Measurements from ENCODE around the gene MAP3K2. TPM values are rescaled to one million over a fixed set of nuclear protein-coding genes. Genes with fewer than 3 reads are reported as not detected.

Gene MAP3K2
- total and polyA plus RNA-seq, 8 donors: 24.3 to 84.9 (median 27.3) TPM

DNA sequence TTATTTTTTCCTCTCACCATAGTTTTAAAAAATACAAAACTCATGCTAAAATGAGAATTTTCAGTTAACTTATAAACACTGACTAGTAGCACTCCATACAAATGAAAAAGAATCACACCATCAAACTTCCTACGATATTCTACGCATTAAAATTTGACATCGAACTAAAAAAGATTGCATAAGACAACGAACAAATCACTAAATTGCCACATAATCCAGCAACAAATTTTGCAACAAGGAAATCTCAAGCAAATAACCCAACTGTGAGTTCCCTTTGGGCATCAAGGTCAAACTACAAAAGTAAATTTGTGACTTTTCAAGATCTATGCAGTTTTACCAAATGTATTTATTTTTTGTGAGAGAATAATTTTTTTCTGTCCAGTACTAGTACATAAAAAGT is 1.5 kb downstream of the MAP3K2 start:
- intact Hi-C loops (cut with DNase I): no loop called here
- H3K27ac ChIP-seq: peak overlapping the region; percentile 100
- no peaks in the 10 kb centered on the region for H3K36me3 ChIP-seq
- no peak for ATAC-seq
- no peak for DNase-seq
- peaks cover 12 to 72% of the 10 kb centered on the region in 2 donors for H3K4me1 ChIP-seq
- no peaks in the 10 kb centered on the region for H3K27me3 ChIP-seq
- peak overlapping the region; percentile 83 to 96 for H3K4me3 ChIP-seq
- H3K9me3 ChIP-seq: no peaks in the 10 kb centered on the region
- TF ChIP-seq, protein P1, sequence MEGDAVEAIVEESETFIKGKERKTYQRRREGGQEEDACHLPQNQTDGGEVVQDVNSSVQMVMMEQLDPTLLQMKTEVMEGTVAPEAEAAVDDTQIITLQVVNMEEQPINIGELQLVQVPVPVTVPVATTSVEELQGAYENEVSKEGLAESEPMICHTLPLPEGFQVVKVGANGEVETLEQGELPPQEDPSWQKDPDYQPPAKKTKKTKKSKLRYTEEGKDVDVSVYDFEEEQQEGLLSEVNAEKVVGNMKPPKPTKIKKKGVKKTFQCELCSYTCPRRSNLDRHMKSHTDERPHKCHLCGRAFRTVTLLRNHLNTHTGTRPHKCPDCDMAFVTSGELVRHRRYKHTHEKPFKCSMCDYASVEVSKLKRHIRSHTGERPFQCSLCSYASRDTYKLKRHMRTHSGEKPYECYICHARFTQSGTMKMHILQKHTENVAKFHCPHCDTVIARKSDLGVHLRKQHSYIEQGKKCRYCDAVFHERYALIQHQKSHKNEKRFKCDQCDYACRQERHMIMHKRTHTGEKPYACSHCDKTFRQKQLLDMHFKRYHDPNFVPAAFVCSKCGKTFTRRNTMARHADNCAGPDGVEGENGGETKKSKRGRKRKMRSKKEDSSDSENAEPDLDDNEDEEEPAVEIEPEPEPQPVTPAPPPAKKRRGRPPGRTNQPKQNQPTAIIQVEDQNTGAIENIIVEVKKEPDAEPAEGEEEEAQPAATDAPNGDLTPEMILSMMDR (IDR thresholded peaks at IDR 0.05): no peak

DNA sequence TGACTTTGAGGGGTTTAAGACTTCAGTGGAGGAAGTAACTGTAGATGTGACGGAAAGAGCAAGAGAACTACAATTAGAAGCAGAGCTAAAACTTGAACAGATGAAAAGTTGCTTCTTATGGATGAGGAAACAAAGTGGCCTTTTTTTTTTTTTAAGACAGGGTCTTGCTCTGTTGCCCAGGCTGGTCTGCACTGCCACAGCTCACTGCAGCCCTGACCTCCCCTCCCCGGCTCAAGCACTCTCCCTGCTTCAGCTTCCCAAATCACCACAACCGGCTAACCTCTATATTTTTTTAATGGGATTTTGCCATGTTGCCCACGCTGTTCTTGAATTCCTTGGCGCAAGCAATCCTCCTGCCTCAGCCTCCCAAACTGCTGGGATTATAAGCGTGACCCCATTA is 3.2 kb downstream of the MAP3K2 start:
- Histone ChIP-seq H3K9me3 (no peaks in the 10 kb centered on the region), H3K4me1 (peaks cover 12 to 69% of the 10 kb centered on the region in 2 donors), H3K36me3 (no peaks in the 10 kb centered on the region), H3K4me3 (no peak overlapping the region), H3K27ac (no peak overlapping the region), H3K27me3 (no peaks in the 10 kb centered on the region)
- ATAC-seq: no peak
- intact Hi-C loops (cut with DNase I): no loop called here
- TF ChIP-seq, protein P1 (IDR thresholded peaks at IDR 0.05): no peak
- no peak for DNase-seq

DNA sequence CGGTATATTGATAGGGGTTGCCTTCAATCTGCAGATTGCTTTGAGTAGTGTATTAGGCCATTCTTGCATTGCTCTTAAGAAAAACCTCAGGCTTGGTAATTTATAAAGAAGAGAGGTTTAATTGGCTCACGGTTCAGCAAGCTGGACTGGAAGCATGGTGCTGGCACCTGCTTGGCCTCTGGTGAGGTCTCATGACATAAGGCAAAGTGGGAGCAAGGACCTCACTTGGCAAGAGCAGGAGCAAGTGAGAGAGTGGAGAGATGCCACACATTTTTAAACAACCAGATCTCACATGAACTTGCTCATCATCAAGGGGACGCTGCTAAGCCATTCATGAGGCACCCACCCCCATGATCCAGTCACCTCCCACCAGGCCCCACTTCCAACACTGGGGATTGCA is 4.9 kb downstream of the MAP3K2 start:
- Histone ChIP-seq H3K36me3 (no peaks in the 10 kb centered on the region), H3K4me3 (no peak overlapping the region), H3K27ac (no peak overlapping the region), H3K27me3 (no peaks in the 10 kb centered on the region), H3K9me3 (no peaks in the 10 kb centered on the region), H3K4me1 (peaks cover 5 to 55% of the 10 kb centered on the region in 2 donors)
- TF ChIP-seq, protein P1 (IDR thresholded peaks at IDR 0.05): no peak
- no peak for ATAC-seq
- no peak for DNase-seq
- intact Hi-C loops (cut with DNase I): no loop called here

DNA sequence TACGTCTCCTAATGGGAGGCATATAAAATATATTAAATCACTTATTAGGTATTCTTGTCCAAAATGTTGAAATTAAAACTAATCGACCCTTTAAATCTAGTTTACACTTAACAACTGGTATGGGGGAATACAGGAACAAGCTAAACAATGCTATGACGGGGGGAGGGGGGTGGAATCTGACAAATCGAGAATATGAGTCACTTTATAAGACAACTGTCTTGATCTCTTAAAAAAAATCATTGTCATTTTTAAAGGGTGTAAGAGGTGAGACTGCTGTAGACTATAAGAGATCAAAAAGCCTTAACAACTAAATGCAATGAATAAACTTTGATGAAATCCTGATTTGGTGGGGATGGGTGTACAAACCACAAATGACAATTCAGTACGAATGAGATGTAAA is 6.0 kb downstream of the MAP3K2 start:
- Histone ChIP-seq H3K36me3 (peaks cover 0 to 1% of the 10 kb centered on the region in 2 donors), H3K4me1 (peaks cover 5 to 54% of the 10 kb centered on the region in 2 donors), H3K27ac (no peak overlapping the region), H3K27me3 (no peaks in the 10 kb centered on the region), H3K9me3 (no peaks in the 10 kb centered on the region), H3K4me3 (no peak overlapping the region)
- TF ChIP-seq, protein P1 (IDR thresholded peaks at IDR 0.05): no peak
- ATAC-seq (no peak), DNase-seq (no peak)
- intact Hi-C loops (cut with DNase I): no loop called here

DNA sequence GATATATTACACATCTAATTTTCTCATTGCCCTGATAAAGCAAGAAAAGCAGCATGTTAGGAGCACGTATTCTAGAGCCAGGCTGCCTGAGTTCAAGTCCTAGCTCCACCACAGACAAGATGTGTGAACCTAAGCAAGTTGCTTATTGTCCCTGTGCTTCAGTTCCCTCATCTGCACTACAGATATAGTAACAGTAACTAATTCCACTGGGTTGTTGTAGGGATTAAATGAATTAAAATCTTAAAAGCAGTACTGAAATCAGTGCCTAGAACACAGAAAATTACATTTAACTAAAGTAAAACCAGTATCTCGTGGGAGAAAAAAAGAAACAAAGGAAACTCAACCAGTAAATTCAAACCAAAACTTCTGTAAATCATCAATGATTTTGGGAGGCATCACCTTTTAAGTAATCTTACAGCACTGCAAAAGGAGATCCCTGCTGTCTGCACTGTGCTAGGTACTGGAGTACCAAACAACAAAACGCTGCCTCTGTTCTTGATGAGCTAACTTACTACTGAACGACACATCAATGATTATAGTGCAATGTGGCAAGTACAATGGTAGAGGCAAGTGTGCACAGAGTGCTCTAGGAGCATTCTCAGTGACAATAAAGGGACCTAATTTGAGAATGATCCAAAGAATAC is 7.9 kb downstream of the MAP3K2 start:
- no peak overlapping the region for H3K4me3 ChIP-seq
- intact Hi-C loops (cut with DNase I): no loop called here

More for the DNA sequence above, 7.9 kb downstream of the MAP3K2 start:
- no peak for ATAC-seq
- H3K36me3 ChIP-seq: peaks cover 0 to 6% of the 10 kb centered on the region in 2 donors
- no peak for DNase-seq
- H3K27ac ChIP-seq: no peak overlapping the region
- H3K4me1 ChIP-seq: peaks cover 0 to 35% of the 10 kb centered on the region in 2 donors
- H3K27me3 ChIP-seq: no peaks in the 10 kb centered on the region
- H3K9me3 ChIP-seq: peaks cover 0 to 5% of the 10 kb centered on the region in 2 donors
- TF ChIP-seq, protein P1 (IDR thresholded peaks at IDR 0.05): no peak

Data from left lung (tissue), 10 donors.